H1 (cell line): ENCODE measurements around the gene RNF166. TPM values are rescaled to one million over a fixed set of nuclear protein-coding genes. Genes with fewer than 3 reads are reported as not detected.

ENCODE experiments used
- EP300 ChIP-seq, 2 experiments: IDR thresholded peaks; 1 replicate in 1 of 2; 2 replicates in 1 of 2; pipeline ENCODE4 v1.6.1; 2011 to 2012; ENCODE audit warnings: low read depth in 2 of 2, low read length in 2 of 2, mild to moderate bottlenecking in 2 of 2, borderline replicate concordance in 1 of 2, inconsistent platforms in 1 of 2, moderate library complexity in 1 of 2
- GABPA ChIP-seq: IDR thresholded peaks from 2 replicates; pipeline ENCODE4 v1.6.1; 2011; ENCODE audit warnings: mild to moderate bottlenecking, low read length, moderate library complexity, borderline replicate concordance; ENCODE audit not compliant: insufficient read depth
- MAX ChIP-seq: IDR thresholded peaks from 2 replicates; pipeline ENCODE4 v1.6.1; 2012; ENCODE audit warnings: inconsistent platforms
- POU5F1 ChIP-seq: IDR thresholded peaks from 2 replicates; pipeline ENCODE4 v1.6.1; 2011; ENCODE audit warnings: low read depth, mild to moderate bottlenecking, low read length, moderate library complexity
- SRF ChIP-seq: IDR thresholded peaks from 2 replicates; pipeline ENCODE4 v1.6.1; 2011; ENCODE audit warnings: mild to moderate bottlenecking, low read depth, low read length, moderate library complexity
- ZNF274 ChIP-seq: IDR thresholded peaks from 2 replicates; pipeline ENCODE4 v1.7.0; 2012; ENCODE audit warnings: low read length, borderline replicate concordance; ENCODE audit errors: extremely low read depth
- polyA plus RNA-seq, 7 experiments: library from polyadenylated mRNA; depleted of rRNA in 3 of 7; stranded (reverse) in 5 of 7; unstranded in 2 of 7; fragments of >200 nt in 5 of 7; fragments of 200-250 nt in 2 of 7; gene quantifications; 1 replicate in 5 of 7; 2 replicates in 1 of 7; 4 replicates in 1 of 7; pipeline versions ENCODE4 v1.2.1 to v1.2.3, GENCODE V29; 2011 to 2013; ENCODE audit warnings: missing spikeins in 2 of 7, mixed read lengths in 2 of 7
- total RNA-seq: library from RNA; stranded (reverse); fragmentation: NEBNext Ultra II Directional; extraction: Animal tissue kit (Norgen Biotek cat#: 25700); gene quantifications from 2 replicates; pipeline ENCODE4 v1.2.1, GENCODE V29; 2021
- TF ChIP-seq, protein P1 (sequence below), 3 experiments: IDR thresholded peaks; 1 replicate in 2 of 3; 2 replicates in 1 of 3; pipeline versions ENCODE4 v1.5.1 to v1.6.1; 2011; ENCODE audit warnings: low read length in 3 of 3, mild to moderate bottlenecking in 3 of 3, inconsistent platforms in 2 of 3, low read depth in 1 of 3, moderate library complexity in 1 of 3; ENCODE audit not compliant: insufficient read depth in 1 of 3; ENCODE audit errors: control extremely low read depth in 1 of 3

RNF166 gene
- total and polyA plus RNA-seq, 2 of the 8 experiments (the other 6 are each of a cell fraction or from before 2014, with no cell fraction given): 29.8 to 31.2 TPM

- TF ChIP-seq POU5F1 (no peak), ZNF274 (no peak), EP300 (IDR thresholded peaks at IDR 0.05; ENCODE audit: borderline replicate concordance in 1 of 2, low read depth in 2 of 2, low read length in 2 of 2) (no peak), SRF (no peak), MAX (no peak), GABPA (no peak)
- TF ChIP-seq, protein P1, sequence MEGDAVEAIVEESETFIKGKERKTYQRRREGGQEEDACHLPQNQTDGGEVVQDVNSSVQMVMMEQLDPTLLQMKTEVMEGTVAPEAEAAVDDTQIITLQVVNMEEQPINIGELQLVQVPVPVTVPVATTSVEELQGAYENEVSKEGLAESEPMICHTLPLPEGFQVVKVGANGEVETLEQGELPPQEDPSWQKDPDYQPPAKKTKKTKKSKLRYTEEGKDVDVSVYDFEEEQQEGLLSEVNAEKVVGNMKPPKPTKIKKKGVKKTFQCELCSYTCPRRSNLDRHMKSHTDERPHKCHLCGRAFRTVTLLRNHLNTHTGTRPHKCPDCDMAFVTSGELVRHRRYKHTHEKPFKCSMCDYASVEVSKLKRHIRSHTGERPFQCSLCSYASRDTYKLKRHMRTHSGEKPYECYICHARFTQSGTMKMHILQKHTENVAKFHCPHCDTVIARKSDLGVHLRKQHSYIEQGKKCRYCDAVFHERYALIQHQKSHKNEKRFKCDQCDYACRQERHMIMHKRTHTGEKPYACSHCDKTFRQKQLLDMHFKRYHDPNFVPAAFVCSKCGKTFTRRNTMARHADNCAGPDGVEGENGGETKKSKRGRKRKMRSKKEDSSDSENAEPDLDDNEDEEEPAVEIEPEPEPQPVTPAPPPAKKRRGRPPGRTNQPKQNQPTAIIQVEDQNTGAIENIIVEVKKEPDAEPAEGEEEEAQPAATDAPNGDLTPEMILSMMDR (IDR thresholded peaks at IDR 0.05; ENCODE audit: control extremely low read depth in 1 of 3, insufficient read depth in 1 of 3, low read depth in 1 of 3, low read length in 3 of 3): no peak
Measured at GRCh38 chr16:88722784-88723506, 16.7 kb upstream of the RNF166 start (continued).
